Renal cortical epithelial cell (primary cell): Measurements from ENCODE around the gene C15orf61. TPM values are rescaled to one million over a fixed set of nuclear protein-coding genes. Genes with fewer than 3 reads are reported as not detected.
A peak's percentile ranks its signal among the peaks of the same experiment; 100 is the strongest.

Source experiments
- DNase-seq: peaks from one replicate; pipeline ENCODE4 v3.0.0-alpha.2; 2011; ENCODE audit warnings: low read depth
- total RNA-seq: library from RNA; depleted of rRNA; stranded (reverse); fragments of >200 nt; gene quantifications from 2 replicates; pipeline ENCODE4 v1.2.3, GENCODE V29; 2014

C15orf61 gene
- total RNA-seq, 1 donor from 2014 or later, result 1.9 TPM

- DNase-seq, result no peak
These were observed 28.8 kb downstream of the C15orf61 start for GRCh38 chr15:67549736-67550135.

DNA sequence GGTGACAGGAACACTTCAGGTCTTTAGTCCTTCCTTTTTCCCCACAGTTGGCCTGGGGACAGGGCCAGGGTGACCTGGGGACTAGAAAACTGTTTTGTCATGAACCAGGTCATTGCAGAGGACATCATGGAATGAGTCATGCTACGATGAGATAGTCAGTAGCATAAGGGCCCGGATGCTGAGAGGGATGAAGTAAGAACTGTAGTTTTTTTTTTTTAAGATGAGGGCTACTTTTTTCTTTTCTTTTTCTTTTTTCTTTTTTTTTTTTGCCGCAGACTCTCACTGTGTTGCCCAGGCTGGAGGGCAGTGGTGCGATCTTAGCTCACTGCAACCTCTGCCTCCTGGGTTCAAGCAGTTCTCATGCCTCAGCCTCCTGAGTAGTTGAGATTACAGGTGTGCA lies 29.6 kb downstream of the C15orf61 start:
- no peak for DNase-seq

GRCh38 chr15:67551207-67551743 lies 30.3 kb downstream of the C15orf61 start:
- no peak for DNase-seq

GRCh38 chr15:67554580-67554979 lies 33.6 kb downstream of the C15orf61 start:
- DNase-seq, result no peak

DNA sequence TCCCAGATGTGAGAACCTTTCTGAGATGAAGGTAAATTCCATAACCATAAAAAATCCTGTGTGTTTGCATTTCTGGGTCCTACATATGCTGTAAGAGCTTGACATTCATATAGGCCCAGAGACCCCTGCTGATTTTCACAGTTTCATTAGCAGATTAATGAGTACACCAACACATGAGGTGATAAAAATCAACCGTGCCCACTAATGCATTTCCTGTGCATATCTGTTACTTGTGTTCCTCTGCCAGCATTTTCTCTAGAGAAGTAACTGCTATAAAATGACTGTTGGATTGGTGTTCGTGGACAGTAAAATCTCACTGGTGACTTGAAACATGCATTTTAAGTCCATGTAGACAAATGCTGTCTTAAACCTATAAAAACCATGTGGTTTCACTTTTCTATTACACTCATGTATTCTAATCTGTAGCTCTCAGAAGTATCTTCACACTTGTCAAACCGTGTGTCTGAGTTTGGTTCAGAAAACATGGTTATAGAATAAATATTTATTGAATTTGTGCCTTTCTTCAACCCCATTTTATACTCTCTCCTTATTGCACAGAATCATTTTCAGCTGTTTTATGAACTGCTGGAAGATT lies 36.1 kb downstream of the C15orf61 start:
- DNase-seq, result no peak

DNA sequence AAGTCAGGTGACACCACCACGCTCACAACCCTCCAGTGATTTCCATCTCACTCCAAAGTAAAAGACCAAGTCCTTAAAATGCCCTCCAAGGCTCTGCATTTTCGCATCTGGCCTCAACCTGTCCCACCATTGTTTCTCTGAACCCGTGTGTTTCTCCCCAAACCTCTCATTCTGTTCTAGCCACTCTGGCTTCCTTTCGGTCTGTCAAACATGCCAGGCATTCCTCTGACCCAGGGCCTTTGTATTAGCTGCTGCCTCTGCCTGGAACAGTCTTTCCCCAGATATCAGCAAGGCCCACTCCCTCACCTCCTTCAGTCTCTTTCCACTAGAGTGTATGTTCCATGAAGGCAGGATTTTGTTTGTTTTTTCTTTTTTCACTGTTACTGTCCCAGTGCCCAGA lies 37.6 kb downstream of the C15orf61 start:
- no peak for DNase-seq

DNA sequence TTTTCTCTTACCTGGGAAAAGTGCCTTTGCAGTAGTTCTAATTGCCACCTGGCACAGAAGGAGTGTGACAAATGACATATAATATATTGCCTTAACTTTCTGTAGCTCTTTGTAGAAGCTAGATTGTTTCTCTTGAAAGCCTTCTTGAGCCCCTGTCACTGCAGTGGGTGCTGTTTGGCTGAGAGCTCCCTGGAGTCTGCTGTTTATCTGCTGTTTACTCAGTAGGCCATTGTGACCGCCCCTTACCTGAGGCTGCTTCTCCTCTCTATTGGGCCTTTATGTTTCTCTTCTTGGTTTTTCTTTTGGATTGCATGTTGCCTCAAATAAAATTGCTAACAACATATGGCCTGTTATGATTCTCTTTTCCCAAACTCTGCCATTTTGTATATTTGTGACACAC lies 38.2 kb downstream of the C15orf61 start:
- DNase-seq, result no peak

GRCh38 chr15:67559576-67559975 lies 38.6 kb downstream of the C15orf61 start:
- DNase-seq, result no peak

GRCh38 chr15:67560320-67560719 lies 39.4 kb downstream of the C15orf61 start:
- no peak for DNase-seq

GRCh38 chr15:67563092-67563491 lies 42.2 kb downstream of the C15orf61 start:
- no peak for DNase-seq

DNA sequence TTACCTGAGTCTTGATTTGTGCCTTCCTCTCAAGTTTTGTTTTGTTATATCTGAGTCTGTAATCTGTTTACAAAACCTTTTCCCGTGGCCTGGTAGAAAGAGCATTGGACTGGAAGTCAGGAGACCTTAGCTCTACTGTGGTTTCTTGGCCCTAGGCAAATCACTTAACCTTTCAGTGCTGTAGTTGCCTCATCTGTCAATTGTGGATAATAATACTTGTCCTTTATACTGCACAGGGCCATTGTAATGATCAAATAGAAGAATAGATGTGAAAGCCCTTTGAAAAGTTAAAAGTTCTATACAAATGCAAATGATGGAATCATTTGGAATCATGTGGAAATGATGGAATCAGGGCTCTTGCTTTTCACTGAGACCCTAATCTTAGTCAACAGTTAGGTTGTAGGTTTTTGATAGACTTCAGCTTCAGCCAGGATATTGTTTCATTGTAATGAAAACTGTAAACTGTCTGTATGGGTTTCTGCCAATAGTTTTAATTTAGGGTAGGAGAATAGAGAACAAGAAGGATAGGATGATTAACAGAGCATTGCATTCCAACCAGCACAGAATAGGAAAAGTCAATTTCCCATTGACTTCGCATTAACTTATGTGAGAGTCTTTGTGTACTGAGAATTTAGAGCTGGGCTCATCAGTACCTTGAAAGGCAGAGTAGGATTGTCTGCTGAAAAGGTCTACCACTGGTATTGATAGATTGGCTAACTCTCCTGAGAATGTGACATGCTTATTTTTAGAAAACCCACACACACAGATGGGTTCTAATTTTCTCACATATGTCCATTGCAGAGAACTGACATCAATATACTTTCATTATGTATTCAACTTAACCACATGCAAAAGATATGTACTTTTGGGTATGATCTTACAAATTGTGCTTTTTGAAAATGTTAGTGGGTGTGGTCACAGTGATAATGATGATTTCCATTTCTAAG lies 43.4 kb downstream of the C15orf61 start:
- DNase-seq, result no peak

- DNase-seq, result no peak
These were observed 44.0 kb downstream of the C15orf61 start for GRCh38 chr15:67564968-67565345.

- no peak for DNase-seq
These were observed 48.7 kb downstream of the C15orf61 start for GRCh38 chr15:67569668-67570067.

GRCh38 chr15:67570875-67571647 lies 50.1 kb downstream of the C15orf61 start:
- no peak for DNase-seq

GRCh38 chr15:67571648-67572415 lies 50.9 kb downstream of the C15orf61 start:
- no peak for DNase-seq

- no peak for DNase-seq
These were observed 52.3 kb downstream of the C15orf61 start for GRCh38 chr15:67573194-67573593.

- DNase-seq, result peak; percentile 40
These were observed 54.1 kb downstream of the C15orf61 start for GRCh38 chr15:67575039-67575502.

- no peak for DNase-seq
These were observed 57.2 kb downstream of the C15orf61 start for GRCh38 chr15:67578020-67578600.

GRCh38 chr15:67579164-67579563 lies 58.2 kb downstream of the C15orf61 start:
- no peak for DNase-seq
